HG02938 (cell line): Measurements from ENCODE around the gene BTBD2.
"Not testable (repeated sequence)": the region's sequence is repeated elsewhere in the genome, so short reads cannot be mapped to it uniquely, and the experiment has no call there.

ENCODE experiments used
- ATAC-seq: cut with Tn5 transposase; IDR thresholded peaks from one replicate; pipeline ENCODE4 v1.9.1; 2021; ENCODE audit warnings: mild to moderate bottlenecking, moderate library complexity; ENCODE audit not compliant: unreplicated experiment

Gene BTBD2

GRCh38 chr19:2040647-2041432, 25.3 kb upstream of the BTBD2 start:
- no peak for ATAC-seq

- no peak for ATAC-seq
These were observed 24.6 kb upstream of the BTBD2 start for GRCh38 chr19:2039959-2040646.

GRCh38 chr19:2039089-2039958, 23.8 kb upstream of the BTBD2 start:
- ATAC-seq = no peak

GRCh38 chr19:2038284-2039088, 23.0 kb upstream of the BTBD2 start:
- no peak for ATAC-seq

GRCh38 chr19:2037651-2038255, 22.2 kb upstream of the BTBD2 start:
- no peak for ATAC-seq

GRCh38 chr19:2036424-2036823, 20.9 kb upstream of the BTBD2 start:
- ATAC-seq = no peak

GRCh38 chr19:2035590-2035991, 20.1 kb upstream of the BTBD2 start:
- ATAC-seq = no peak

GRCh38 chr19:2034729-2035589, 19.4 kb upstream of the BTBD2 start:
- ATAC-seq = no peak

GRCh38 chr19:2034253-2034652, 18.7 kb upstream of the BTBD2 start:
- not testable (repeated sequence) for ATAC-seq

GRCh38 chr19:2033825-2034159, 18.3 kb upstream of the BTBD2 start:
- ATAC-seq = no peak

- ATAC-seq = no peak
These were observed 17.8 kb upstream of the BTBD2 start for GRCh38 chr19:2033115-2033824.

GRCh38 chr19:2032296-2032941, 16.9 kb upstream of the BTBD2 start:
- ATAC-seq = no peak

GRCh38 chr19:2027361-2027760, 11.8 kb upstream of the BTBD2 start:
- ATAC-seq = no peak

GRCh38 chr19:2026770-2027169, 11.3 kb upstream of the BTBD2 start:
- no peak for ATAC-seq

- ATAC-seq = no peak
These were observed 6.8 kb upstream of the BTBD2 start for GRCh38 chr19:2022289-2022688.

- no peak for ATAC-seq
These were observed 6.1 kb upstream of the BTBD2 start for GRCh38 chr19:2021453-2022140.

GRCh38 chr19:2018752-2019151, 3.2 kb upstream of the BTBD2 start:
- no peak for ATAC-seq
